ENCODE data around the gene ZNF581.

Gene ZNF581

DNA sequence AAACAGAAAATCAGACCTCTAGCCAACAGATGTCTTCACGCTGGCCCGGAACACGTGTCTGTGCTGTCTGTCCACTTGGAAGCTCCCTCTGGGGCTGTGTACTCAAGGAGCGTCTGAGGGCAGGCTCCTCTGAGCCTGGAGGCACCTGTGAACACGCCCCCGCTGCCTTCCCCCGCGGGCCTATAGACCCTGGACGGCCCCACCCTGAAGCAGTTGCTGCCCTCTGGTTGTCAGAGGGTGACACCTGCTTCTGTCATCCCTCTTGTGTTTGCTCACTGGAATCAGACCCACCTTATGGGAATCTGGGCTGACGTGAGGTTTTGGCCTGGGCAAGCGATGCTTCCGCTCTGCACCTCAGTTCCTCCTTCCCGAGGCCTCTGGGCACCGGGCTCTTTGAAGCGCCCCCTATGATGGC lies 50.8 kb downstream of the ZNF581 start:
- H3K36me3 ChIP-seq (ENCODE audit: control insufficient read depth in 2 of 2, insufficient read depth in 1 of 2, low read length in 2 of 2) = peaks cover 10 to 90% of the 10 kb centered on the region in 2 experiments
- ChIA-PET POLR2A (interaction anchor here (0.6 to 0.7 kb wide), 3 partner anchors 96 to 1144 kb away, joined by 5 to 9 read pairs (median 6); no protein-coding TSS in a partner anchor), CTCF (interaction anchor here (1.0 to 1.1 kb wide), 2 partner anchors 52 to 63 kb away, joined by 3 to 4 read pairs; no protein-coding TSS in a partner anchor)
- no peak overlapping the region for H3K4me3 ChIP-seq (ENCODE audit: low read depth, low read length)
- H3K9me3 ChIP-seq (ENCODE audit: control insufficient read depth, insufficient read depth, low read depth, low read length) = no peaks in the 10 kb centered on the region
- no peaks in the 10 kb centered on the region for H3K4me1 ChIP-seq (ENCODE audit: control insufficient read depth, insufficient read depth, low read length)
- TF ChIP-seq, protein P1, sequence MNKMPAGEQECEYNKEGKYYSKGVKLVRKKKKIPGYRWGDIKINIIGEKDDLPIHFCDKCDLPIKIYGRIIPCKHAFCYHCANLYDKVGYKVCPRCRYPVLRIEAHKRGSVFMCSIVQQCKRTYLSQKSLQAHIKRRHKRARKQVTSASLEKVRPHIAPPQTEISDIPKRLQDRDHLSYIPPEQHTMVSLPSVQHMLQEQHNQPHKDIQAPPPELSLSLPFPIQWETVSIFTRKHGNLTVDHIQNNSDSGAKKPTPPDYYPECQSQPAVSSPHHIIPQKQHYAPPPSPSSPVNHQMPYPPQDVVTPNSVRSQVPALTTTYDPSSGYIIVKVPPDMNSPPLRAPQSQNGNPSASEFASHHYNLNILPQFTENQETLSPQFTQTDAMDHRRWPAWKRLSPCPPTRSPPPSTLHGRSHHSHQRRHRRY (tag by site-specific recombination; IDR thresholded peaks at IDR 0.05) = no peak
- no peak for TF ChIP-seq ZNF513 (tag by site-specific recombination; IDR thresholded peaks at IDR 0.05)
- TF ChIP-seq, protein P2, sequence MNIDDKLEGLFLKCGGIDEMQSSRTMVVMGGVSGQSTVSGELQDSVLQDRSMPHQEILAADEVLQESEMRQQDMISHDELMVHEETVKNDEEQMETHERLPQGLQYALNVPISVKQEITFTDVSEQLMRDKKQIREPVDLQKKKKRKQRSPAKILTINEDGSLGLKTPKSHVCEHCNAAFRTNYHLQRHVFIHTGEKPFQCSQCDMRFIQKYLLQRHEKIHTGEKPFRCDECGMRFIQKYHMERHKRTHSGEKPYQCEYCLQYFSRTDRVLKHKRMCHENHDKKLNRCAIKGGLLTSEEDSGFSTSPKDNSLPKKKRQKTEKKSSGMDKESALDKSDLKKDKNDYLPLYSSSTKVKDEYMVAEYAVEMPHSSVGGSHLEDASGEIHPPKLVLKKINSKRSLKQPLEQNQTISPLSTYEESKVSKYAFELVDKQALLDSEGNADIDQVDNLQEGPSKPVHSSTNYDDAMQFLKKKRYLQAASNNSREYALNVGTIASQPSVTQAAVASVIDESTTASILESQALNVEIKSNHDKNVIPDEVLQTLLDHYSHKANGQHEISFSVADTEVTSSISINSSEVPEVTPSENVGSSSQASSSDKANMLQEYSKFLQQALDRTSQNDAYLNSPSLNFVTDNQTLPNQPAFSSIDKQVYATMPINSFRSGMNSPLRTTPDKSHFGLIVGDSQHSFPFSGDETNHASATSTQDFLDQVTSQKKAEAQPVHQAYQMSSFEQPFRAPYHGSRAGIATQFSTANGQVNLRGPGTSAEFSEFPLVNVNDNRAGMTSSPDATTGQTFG (tag by site-specific recombination; IDR thresholded peaks at IDR 0.05; ENCODE audit: borderline replicate concordance) = no peak
- TF ChIP-seq ZNF248 (tag by site-specific recombination; IDR thresholded peaks at IDR 0.05) = no peak
- TF ChIP-seq TRIM28 (IDR thresholded peaks at IDR 0.05; ENCODE audit: borderline replicate concordance, low read length) = no peak
- H3K27ac ChIP-seq (ENCODE audit: extremely low read depth, low read depth, low read length) = no peak overlapping the region

DNA sequence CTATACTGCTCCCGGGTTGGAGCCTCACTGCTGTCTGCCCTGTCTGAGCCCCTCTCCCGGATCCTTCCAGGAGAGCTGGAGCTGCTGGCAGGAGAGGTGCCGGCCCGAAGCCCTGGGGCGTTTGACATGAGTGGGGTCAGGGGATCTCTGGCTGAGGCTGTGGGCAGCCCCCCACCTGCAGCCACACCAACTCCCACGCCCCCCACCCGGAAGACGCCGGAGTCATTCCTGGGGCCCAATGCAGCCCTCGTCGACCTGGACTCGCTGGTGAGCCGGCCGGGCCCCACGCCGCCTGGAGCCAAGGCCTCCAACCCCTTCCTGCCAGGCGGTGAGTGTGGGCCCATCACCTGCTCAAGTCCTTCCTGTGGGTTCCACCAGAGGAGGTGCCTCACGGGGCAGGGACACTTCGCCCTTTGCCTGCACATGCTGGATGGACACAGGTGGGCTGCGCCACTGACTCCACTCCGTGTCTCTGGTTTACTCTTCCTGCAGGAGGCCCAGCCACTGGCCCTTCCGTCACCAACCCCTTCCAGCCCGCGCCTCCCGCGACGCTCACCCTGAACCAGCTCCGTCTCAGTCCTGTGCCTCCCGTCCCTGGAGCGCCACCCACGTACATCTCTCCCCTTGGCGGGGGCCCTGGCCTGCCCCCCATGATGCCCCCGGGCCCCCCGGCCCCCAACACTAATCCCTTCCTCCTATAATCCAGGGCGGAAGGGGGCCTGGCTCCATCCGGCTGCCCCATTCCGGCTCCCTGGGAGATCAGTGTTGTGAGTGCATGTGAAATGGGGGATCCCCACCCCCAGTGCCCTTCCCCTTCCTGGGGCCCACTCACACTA lies 51.4 kb downstream of the ZNF581 start:
- no peaks in the 10 kb centered on the region for H3K9me3 ChIP-seq (ENCODE audit: control insufficient read depth, insufficient read depth, low read depth, low read length)
- H3K4me1 ChIP-seq (ENCODE audit: control insufficient read depth, insufficient read depth, low read length) = no peaks in the 10 kb centered on the region
- no peak overlapping the region for H3K4me3 ChIP-seq (ENCODE audit: low read depth, low read length)
- peaks cover 10 to 88% of the 10 kb centered on the region in 2 experiments for H3K36me3 ChIP-seq (ENCODE audit: control insufficient read depth in 2 of 2, insufficient read depth in 1 of 2, low read length in 2 of 2)
- H3K27ac ChIP-seq (ENCODE audit: extremely low read depth, low read depth, low read length) = no peak overlapping the region
- POLR2A ChIA-PET = interaction anchor here (0.7 kb wide), 1 partner anchor 97 kb away, joined by 5 read pairs; no protein-coding TSS in a partner anchor
- CTCF ChIA-PET = no interaction called here
- TF ChIP-seq ZNF514 (tag by site-specific recombination; IDR thresholded peaks at IDR 0.05) (no peak), ZNF549 (tag by site-specific recombination; IDR thresholded peaks at IDR 0.05) (no peak), ZNF558 (tag by site-specific recombination; IDR thresholded peaks at IDR 0.05) (no peak), ZXDB (tag by site-specific recombination; IDR thresholded peaks at IDR 0.05) (no peak), ZFP69B (tag by site-specific recombination; IDR thresholded peaks at IDR 0.05) (no peak), ZBTB1 (tag by site-specific recombination; IDR thresholded peaks at IDR 0.05) (no peak), ZNF626 (tag by site-specific recombination; IDR thresholded peaks at IDR 0.05) (no peak), ZFHX2 (tag by site-specific recombination; conservative IDR thresholded peaks at IDR 0.05) (no peak), GLI2 (tag by site-specific recombination; IDR thresholded peaks at IDR 0.05; ENCODE audit: borderline replicate concordance, low read depth) (no peak), GFI1B (tag by site-specific recombination; IDR thresholded peaks at IDR 0.05) (no peak), ZNF37A (tag by site-specific recombination; IDR thresholded peaks at IDR 0.05) (no peak), ZNF362 (tag by site-specific recombination; IDR thresholded peaks at IDR 0.05) (no peak)
- TF ChIP-seq, protein P3, sequence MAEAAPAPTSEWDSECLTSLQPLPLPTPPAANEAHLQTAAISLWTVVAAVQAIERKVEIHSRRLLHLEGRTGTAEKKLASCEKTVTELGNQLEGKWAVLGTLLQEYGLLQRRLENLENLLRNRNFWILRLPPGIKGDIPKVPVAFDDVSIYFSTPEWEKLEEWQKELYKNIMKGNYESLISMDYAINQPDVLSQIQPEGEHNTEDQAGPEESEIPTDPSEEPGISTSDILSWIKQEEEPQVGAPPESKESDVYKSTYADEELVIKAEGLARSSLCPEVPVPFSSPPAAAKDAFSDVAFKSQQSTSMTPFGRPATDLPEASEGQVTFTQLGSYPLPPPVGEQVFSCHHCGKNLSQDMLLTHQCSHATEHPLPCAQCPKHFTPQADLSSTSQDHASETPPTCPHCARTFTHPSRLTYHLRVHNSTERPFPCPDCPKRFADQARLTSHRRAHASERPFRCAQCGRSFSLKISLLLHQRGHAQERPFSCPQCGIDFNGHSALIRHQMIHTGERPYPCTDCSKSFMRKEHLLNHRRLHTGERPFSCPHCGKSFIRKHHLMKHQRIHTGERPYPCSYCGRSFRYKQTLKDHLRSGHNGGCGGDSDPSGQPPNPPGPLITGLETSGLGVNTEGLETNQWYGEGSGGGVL (tag by site-specific recombination; IDR thresholded peaks at IDR 0.05) = no peak
- TF ChIP-seq, protein P4, sequence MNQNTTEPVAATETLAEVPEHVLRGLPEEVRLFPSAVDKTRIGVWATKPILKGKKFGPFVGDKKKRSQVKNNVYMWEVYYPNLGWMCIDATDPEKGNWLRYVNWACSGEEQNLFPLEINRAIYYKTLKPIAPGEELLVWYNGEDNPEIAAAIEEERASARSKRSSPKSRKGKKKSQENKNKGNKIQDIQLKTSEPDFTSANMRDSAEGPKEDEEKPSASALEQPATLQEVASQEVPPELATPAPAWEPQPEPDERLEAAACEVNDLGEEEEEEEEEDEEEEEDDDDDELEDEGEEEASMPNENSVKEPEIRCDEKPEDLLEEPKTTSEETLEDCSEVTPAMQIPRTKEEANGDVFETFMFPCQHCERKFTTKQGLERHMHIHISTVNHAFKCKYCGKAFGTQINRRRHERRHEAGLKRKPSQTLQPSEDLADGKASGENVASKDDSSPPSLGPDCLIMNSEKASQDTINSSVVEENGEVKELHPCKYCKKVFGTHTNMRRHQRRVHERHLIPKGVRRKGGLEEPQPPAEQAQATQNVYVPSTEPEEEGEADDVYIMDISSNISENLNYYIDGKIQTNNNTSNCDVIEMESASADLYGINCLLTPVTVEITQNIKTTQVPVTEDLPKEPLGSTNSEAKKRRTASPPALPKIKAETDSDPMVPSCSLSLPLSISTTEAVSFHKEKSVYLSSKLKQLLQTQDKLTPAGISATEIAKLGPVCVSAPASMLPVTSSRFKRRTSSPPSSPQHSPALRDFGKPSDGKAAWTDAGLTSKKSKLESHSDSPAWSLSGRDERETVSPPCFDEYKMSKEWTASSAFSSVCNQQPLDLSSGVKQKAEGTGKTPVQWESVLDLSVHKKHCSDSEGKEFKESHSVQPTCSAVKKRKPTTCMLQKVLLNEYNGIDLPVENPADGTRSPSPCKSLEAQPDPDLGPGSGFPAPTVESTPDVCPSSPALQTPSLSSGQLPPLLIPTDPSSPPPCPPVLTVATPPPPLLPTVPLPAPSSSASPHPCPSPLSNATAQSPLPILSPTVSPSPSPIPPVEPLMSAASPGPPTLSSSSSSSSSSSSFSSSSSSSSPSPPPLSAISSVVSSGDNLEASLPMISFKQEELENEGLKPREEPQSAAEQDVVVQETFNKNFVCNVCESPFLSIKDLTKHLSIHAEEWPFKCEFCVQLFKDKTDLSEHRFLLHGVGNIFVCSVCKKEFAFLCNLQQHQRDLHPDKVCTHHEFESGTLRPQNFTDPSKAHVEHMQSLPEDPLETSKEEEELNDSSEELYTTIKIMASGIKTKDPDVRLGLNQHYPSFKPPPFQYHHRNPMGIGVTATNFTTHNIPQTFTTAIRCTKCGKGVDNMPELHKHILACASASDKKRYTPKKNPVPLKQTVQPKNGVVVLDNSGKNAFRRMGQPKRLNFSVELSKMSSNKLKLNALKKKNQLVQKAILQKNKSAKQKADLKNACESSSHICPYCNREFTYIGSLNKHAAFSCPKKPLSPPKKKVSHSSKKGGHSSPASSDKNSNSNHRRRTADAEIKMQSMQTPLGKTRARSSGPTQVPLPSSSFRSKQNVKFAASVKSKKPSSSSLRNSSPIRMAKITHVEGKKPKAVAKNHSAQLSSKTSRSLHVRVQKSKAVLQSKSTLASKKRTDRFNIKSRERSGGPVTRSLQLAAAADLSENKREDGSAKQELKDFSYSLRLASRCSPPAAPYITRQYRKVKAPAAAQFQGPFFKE (tag by site-specific recombination; IDR thresholded peaks at IDR 0.05; ENCODE audit: borderline replicate concordance) = no peak
